ENCODE data around the gene HOXC11.

HOXC11 gene

GRCh38 chr12:53987787-53988230 is 14.9 kb downstream of the HOXC11 start:
- intact Hi-C loops (cut with micrococcal nuclease) = loop anchor here (2.0 kb wide), 1 partner anchor 195 kb away; no protein-coding TSS in a partner anchor
- peaks cover 98% of the 10 kb centered on the region for H3K27me3 Mint-ChIP-seq

GRCh38 chr12:53988541-53989226 is 15.8 kb downstream of the HOXC11 start:
- Mint-ChIP-seq H3K4me3 (no peak overlapping the region), H3K4me1 (ENCODE audit: low read depth) (peaks cover 26% of the 10 kb centered on the region), H3K27me3 (peaks cover 98% of the 10 kb centered on the region), H3K27ac (no peak overlapping the region), H3K9me3 (peaks cover 2% of the 10 kb centered on the region), H3K36me3 (ENCODE audit: low read depth) (no peaks in the 10 kb centered on the region)
- intact Hi-C loops (cut with micrococcal nuclease) = loop anchor here (2.0 kb wide), 1 partner anchor 196 kb away; no protein-coding TSS in a partner anchor

More at GRCh38 chr12:53987787-53988230, 14.9 kb downstream of the HOXC11 start:
- H3K4me3 Mint-ChIP-seq = no peak overlapping the region
- H3K36me3 Mint-ChIP-seq (ENCODE audit: low read depth) = no peaks in the 10 kb centered on the region
- no peak overlapping the region for H3K27ac Mint-ChIP-seq
- H3K9me3 Mint-ChIP-seq = peaks cover 6% of the 10 kb centered on the region
- peaks cover 32% of the 10 kb centered on the region for H3K4me1 Mint-ChIP-seq (ENCODE audit: low read depth)

GRCh38 chr12:53989227-53990113 is 16.5 kb downstream of the HOXC11 start:
- intact Hi-C loops (cut with micrococcal nuclease) = loop anchor here (2.0 kb wide), 1 partner anchor 197 kb away; no protein-coding TSS in a partner anchor
- H3K4me1 Mint-ChIP-seq (ENCODE audit: low read depth) = peaks cover 28% of the 10 kb centered on the region
- H3K9me3 Mint-ChIP-seq = no peaks in the 10 kb centered on the region
- H3K4me3 Mint-ChIP-seq = no peak overlapping the region
- H3K27me3 Mint-ChIP-seq = peaks cover 98% of the 10 kb centered on the region
- H3K36me3 Mint-ChIP-seq (ENCODE audit: low read depth) = no peaks in the 10 kb centered on the region
- H3K27ac Mint-ChIP-seq = no peak overlapping the region

- intact Hi-C loops (cut with micrococcal nuclease) = no loop called here
- H3K36me3 Mint-ChIP-seq (ENCODE audit: low read depth) = no peaks in the 10 kb centered on the region
- no peaks in the 10 kb centered on the region for H3K9me3 Mint-ChIP-seq
- H3K4me1 Mint-ChIP-seq (ENCODE audit: low read depth) = peaks cover 31% of the 10 kb centered on the region
- H3K27ac Mint-ChIP-seq = no peak overlapping the region
- H3K27me3 Mint-ChIP-seq = peaks cover 98% of the 10 kb centered on the region
- H3K4me3 Mint-ChIP-seq = no peak overlapping the region
These were observed 17.6 kb downstream of the HOXC11 start for GRCh38 chr12:53990311-53991076.

GRCh38 chr12:53991077-53991460 is 18.1 kb downstream of the HOXC11 start:
- no peaks in the 10 kb centered on the region for H3K9me3 Mint-ChIP-seq
- intact Hi-C loops (cut with micrococcal nuclease) = no loop called here
- no peak overlapping the region for H3K27ac Mint-ChIP-seq
- no peak overlapping the region for H3K4me3 Mint-ChIP-seq
- H3K27me3 Mint-ChIP-seq = peaks cover 98% of the 10 kb centered on the region
- peaks cover 34% of the 10 kb centered on the region for H3K4me1 Mint-ChIP-seq (ENCODE audit: low read depth)
- H3K36me3 Mint-ChIP-seq (ENCODE audit: low read depth) = no peaks in the 10 kb centered on the region

- no peak overlapping the region for H3K4me3 Mint-ChIP-seq
- peaks cover 98% of the 10 kb centered on the region for H3K27me3 Mint-ChIP-seq
- no peaks in the 10 kb centered on the region for H3K9me3 Mint-ChIP-seq
- peaks cover 47% of the 10 kb centered on the region for H3K4me1 Mint-ChIP-seq (ENCODE audit: low read depth)
- H3K27ac Mint-ChIP-seq = no peak overlapping the region
- intact Hi-C loops (cut with micrococcal nuclease) = no loop called here
- no peaks in the 10 kb centered on the region for H3K36me3 Mint-ChIP-seq (ENCODE audit: low read depth)
These were observed 19.5 kb downstream of the HOXC11 start for GRCh38 chr12:53992377-53992889.

- Mint-ChIP-seq H3K36me3 (ENCODE audit: low read depth) (no peaks in the 10 kb centered on the region), H3K4me1 (ENCODE audit: low read depth) (peaks cover 52% of the 10 kb centered on the region), H3K9me3 (no peaks in the 10 kb centered on the region), H3K27me3 (peaks cover 98% of the 10 kb centered on the region), H3K27ac (no peak overlapping the region), H3K4me3 (no peak overlapping the region)
- intact Hi-C loops (cut with micrococcal nuclease) = no loop called here
These were observed 20.5 kb downstream of the HOXC11 start for GRCh38 chr12:53993162-53994008.

GRCh38 chr12:53994009-53994263 is 21.0 kb downstream of the HOXC11 start:
- Mint-ChIP-seq H3K36me3 (ENCODE audit: low read depth) (no peaks in the 10 kb centered on the region), H3K9me3 (no peaks in the 10 kb centered on the region), H3K4me3 (no peak overlapping the region), H3K4me1 (ENCODE audit: low read depth) (peaks cover 50% of the 10 kb centered on the region), H3K27ac (no peak overlapping the region), H3K27me3 (peaks cover 98% of the 10 kb centered on the region)
- intact Hi-C loops (cut with micrococcal nuclease) = no loop called here

GRCh38 chr12:53994264-53995001 is 21.5 kb downstream of the HOXC11 start:
- no peaks in the 10 kb centered on the region for H3K9me3 Mint-ChIP-seq
- intact Hi-C loops (cut with micrococcal nuclease) = no loop called here
- peaks cover 45% of the 10 kb centered on the region for H3K4me1 Mint-ChIP-seq (ENCODE audit: low read depth)

GRCh38 chr12:53995002-53995377 is 22.1 kb downstream of the HOXC11 start:
- no peaks in the 10 kb centered on the region for H3K36me3 Mint-ChIP-seq (ENCODE audit: low read depth)
- no peaks in the 10 kb centered on the region for H3K9me3 Mint-ChIP-seq
- peaks cover 97% of the 10 kb centered on the region for H3K27me3 Mint-ChIP-seq
- intact Hi-C loops (cut with micrococcal nuclease) = no loop called here
- no peak overlapping the region for H3K27ac Mint-ChIP-seq
- peaks cover 43% of the 10 kb centered on the region for H3K4me1 Mint-ChIP-seq (ENCODE audit: low read depth)
- peak overlapping the region; percentile 2 for H3K4me3 Mint-ChIP-seq

More at GRCh38 chr12:53994264-53995001, 21.5 kb downstream of the HOXC11 start:
- H3K4me3 Mint-ChIP-seq = peak overlapping the region; percentile 2
- no peaks in the 10 kb centered on the region for H3K36me3 Mint-ChIP-seq (ENCODE audit: low read depth)
- peaks cover 97% of the 10 kb centered on the region for H3K27me3 Mint-ChIP-seq
- H3K27ac Mint-ChIP-seq = no peak overlapping the region

- Mint-ChIP-seq H3K36me3 (ENCODE audit: low read depth) (no peaks in the 10 kb centered on the region), H3K27ac (peak overlapping the region; percentile 53), H3K27me3 (peaks cover 97% of the 10 kb centered on the region), H3K9me3 (no peaks in the 10 kb centered on the region), H3K4me1 (ENCODE audit: low read depth) (peaks cover 49% of the 10 kb centered on the region), H3K4me3 (peak overlapping the region; percentile 80)
- intact Hi-C loops (cut with micrococcal nuclease) = no loop called here
These were observed 22.7 kb downstream of the HOXC11 start for GRCh38 chr12:53995378-53996239.

Data from dendritic cell treated with granulocyte-macrophage colony-stimulating factor and Interleukin-4, amounts not matched to agents 40 ng/mL and 50 ng/mL, for 4 days (primary cell).